A673 (cell line): Measurements from ENCODE around the gene ARHGAP32.

Experiments used
- EZH2 ChIP-seq: fragments of 200-600 bp; sonication (generic); IDR thresholded peaks from 2 replicates; pipeline ENCODE4 v1.6.1; 2017; ENCODE audit warnings: borderline replicate concordance, low read depth, mild to moderate bottlenecking, mixed read lengths, antibody characterized with exemption, low read length; ENCODE audit not compliant: poor library complexity, severe bottlenecking
- TF ChIP-seq, protein P1 (sequence below): fragments of 300-800, 200-600 bp; sonication (generic); conservative IDR thresholded peaks from 2 replicates; pipeline ENCODE4 v1.5.1; 2017; ENCODE audit warnings: low read depth, mild to moderate bottlenecking, antibody characterized with exemption, low read length, moderate library complexity, mixed read lengths

DNA sequence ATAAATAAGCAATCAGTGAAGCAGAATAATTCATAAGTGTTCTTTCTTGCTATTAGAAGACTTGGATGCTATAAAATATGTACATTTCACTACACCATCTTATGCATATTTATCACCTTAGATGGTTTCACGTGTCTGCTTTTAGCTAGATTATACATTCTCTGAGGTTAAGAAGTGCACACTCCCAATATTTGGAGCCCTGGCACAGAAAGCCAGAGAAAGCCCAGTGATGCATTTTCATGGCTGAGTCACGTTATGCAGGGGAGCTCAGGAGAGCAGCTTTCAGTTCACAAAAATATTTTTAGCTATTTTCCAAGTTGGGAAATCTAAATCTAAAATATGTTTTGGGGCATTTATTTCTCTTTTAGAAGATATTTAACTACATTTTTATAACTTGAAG, 244.4 kb downstream of the ARHGAP32 start:
- TF ChIP-seq, protein P1, sequence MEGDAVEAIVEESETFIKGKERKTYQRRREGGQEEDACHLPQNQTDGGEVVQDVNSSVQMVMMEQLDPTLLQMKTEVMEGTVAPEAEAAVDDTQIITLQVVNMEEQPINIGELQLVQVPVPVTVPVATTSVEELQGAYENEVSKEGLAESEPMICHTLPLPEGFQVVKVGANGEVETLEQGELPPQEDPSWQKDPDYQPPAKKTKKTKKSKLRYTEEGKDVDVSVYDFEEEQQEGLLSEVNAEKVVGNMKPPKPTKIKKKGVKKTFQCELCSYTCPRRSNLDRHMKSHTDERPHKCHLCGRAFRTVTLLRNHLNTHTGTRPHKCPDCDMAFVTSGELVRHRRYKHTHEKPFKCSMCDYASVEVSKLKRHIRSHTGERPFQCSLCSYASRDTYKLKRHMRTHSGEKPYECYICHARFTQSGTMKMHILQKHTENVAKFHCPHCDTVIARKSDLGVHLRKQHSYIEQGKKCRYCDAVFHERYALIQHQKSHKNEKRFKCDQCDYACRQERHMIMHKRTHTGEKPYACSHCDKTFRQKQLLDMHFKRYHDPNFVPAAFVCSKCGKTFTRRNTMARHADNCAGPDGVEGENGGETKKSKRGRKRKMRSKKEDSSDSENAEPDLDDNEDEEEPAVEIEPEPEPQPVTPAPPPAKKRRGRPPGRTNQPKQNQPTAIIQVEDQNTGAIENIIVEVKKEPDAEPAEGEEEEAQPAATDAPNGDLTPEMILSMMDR = no peak
- TF ChIP-seq EZH2 = no peak
